ENCODE results near the gene UBFD1. TPM values are rescaled to one million over a fixed set of nuclear protein-coding genes. Genes with fewer than 3 reads are reported as not detected.

Gene UBFD1
- total RNA-seq, 1 experiment from 2014 or later, result 89.6 TPM

DNA sequence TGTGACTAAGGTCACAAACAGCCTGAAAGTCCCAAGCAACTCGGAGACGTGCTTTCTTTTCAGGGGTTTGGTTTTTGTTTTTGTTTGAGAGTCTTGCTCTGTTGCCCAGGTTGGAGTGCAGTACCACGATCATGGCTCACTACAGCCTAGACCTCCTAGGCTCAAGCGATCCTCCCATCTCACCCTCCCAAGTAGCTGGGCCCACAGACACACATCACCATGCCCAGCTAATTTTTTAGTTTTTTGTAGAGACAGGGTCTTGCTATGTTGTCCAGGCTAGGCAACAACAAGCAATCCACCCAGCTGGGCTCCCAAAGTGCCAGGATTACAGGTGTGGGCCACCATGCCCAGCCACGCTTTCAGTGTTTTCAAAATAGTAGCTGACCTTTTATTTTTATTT lies 27.5 kb upstream of the UBFD1 start:
- no peak for TF ChIP-seq TCF7L2 (IDR thresholded peaks at IDR 0.05; ENCODE audit: borderline replicate concordance, extremely low read depth, insufficient read depth, insufficient read length)
- Histone ChIP-seq H4K20me1 (ENCODE audit: insufficient read depth) (no peaks in the 10 kb centered on the region), H3K27me3 (ENCODE audit: insufficient read depth, low read length) (no peaks in the 10 kb centered on the region), H3K4me3 (replicated peaks in 1 of 2; ENCODE audit: low read depth in 1 of 2, low read length in 2 of 2) (no peak overlapping the region), H3K36me3 (ENCODE audit: control insufficient read depth in 1 of 2, insufficient read depth in 2 of 2, low read length in 2 of 2) (peaks cover 42 to 43% of the 10 kb centered on the region in 2 experiments), H3K9me2 (ENCODE audit: insufficient read depth) (no peaks in the 10 kb centered on the region), H3K4me1 (ENCODE audit: control insufficient read depth in 1 of 2, insufficient read depth in 2 of 2, low read length in 2 of 2) (no peaks in the 10 kb centered on the region), H3K9ac (ENCODE audit: low read length) (no peak overlapping the region), H3K27ac (ENCODE audit: low read depth, low read length) (no peak overlapping the region), H3K4me2 (ENCODE audit: low read length) (no peak overlapping the region), H2AFZ (ENCODE audit: low read depth, low read length, poor library complexity, severe bottlenecking) (no peak overlapping the region), H3K9me3 (ENCODE audit: control insufficient read depth in 1 of 2, insufficient read depth in 1 of 2, low read depth in 1 of 2, low read length in 2 of 2) (no peaks in the 10 kb centered on the region), H3K79me2 (ENCODE audit: insufficient read depth, low read length) (no peaks in the 10 kb centered on the region)
- no TSS peak for BruUV-seq (replicated peaks)
- no peak for DNase-seq (ENCODE audit: low read depth, low spot score)
- ATAC-seq, result no peak
- intact Hi-C loops (cut with micrococcal nuclease), result loop anchor here (10.0 kb wide), 1 partner anchor 55 kb away; no protein-coding TSS in a partner anchor
- RAD21 ChIA-PET (ENCODE audit: low non-redundant PET in 1 of 2, low total read pairs in 2 of 2, uncharacterized antibody in 2 of 2, unreplicated experiment in 2 of 2), result no interaction called here
- POLR2A ChIA-PET, result no interaction called here
- CTCF ChIA-PET, result no interaction called here

DNA sequence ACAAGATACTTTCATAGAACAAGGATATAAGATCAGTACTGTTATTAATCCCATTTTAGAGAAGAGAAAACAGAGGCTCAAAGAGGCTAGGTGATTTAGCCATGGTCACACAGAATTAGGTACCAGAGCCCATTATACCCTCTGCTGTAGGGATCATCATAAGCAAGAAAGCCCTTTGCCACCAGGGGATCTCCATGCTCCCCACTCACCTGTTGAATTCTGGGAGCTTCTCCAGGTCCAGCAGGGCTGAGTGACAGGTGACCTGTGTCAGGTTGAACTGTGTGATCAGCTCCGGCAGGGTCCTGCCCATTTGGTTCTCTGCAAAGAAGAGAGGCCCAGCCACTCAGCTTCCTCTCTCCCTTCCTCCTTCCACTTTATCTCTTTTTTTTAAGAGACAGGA lies 25.1 kb upstream of the UBFD1 start:
- no peak for TF ChIP-seq EGR1 (IDR thresholded peaks at IDR 0.05; ENCODE audit: low read depth)
- TF ChIP-seq RAD21 (IDR thresholded peaks at IDR 0.05; ENCODE audit: low read depth), result no peak
- TF ChIP-seq TCF7L2 (IDR thresholded peaks at IDR 0.05; ENCODE audit: borderline replicate concordance, extremely low read depth, insufficient read depth, insufficient read length), result no peak
- Histone ChIP-seq H3K4me2 (ENCODE audit: low read length) (no peak overlapping the region), H3K4me1 (ENCODE audit: control insufficient read depth in 1 of 2, insufficient read depth in 2 of 2, low read length in 2 of 2) (no peaks in the 10 kb centered on the region), H3K27me3 (ENCODE audit: insufficient read depth, low read length) (no peaks in the 10 kb centered on the region), H3K9ac (ENCODE audit: low read length) (no peak overlapping the region), H3K79me2 (ENCODE audit: insufficient read depth, low read length) (peaks cover 5% of the 10 kb centered on the region; the same call in 1 of the 2 replicates), H3K36me3 (ENCODE audit: control insufficient read depth in 1 of 2, insufficient read depth in 2 of 2, low read length in 2 of 2) (peaks cover 32 to 44% of the 10 kb centered on the region in 2 experiments), H3K9me3 (ENCODE audit: control insufficient read depth in 1 of 2, insufficient read depth in 1 of 2, low read depth in 1 of 2, low read length in 2 of 2) (no peaks in the 10 kb centered on the region), H3K4me3 (replicated peaks in 1 of 2; ENCODE audit: low read depth in 1 of 2, low read length in 2 of 2) (no peak overlapping the region), H3K27ac (ENCODE audit: low read depth, low read length) (no peak overlapping the region), H2AFZ (ENCODE audit: low read depth, low read length, poor library complexity, severe bottlenecking) (no peak overlapping the region), H4K20me1 (ENCODE audit: insufficient read depth) (no peaks in the 10 kb centered on the region), H3K9me2 (ENCODE audit: insufficient read depth) (no peaks in the 10 kb centered on the region)
- no TSS peak for BruUV-seq (replicated peaks)
- no peak for ATAC-seq
- no peak for DNase-seq (ENCODE audit: low read depth, low spot score)
- intact Hi-C loops (cut with micrococcal nuclease), result loop anchor here (10.0 kb wide), 1 partner anchor 58 kb away; no protein-coding TSS in a partner anchor
- ChIA-PET POLR2A (no interaction called here), RAD21 (ENCODE audit: low non-redundant PET in 1 of 2, low total read pairs in 2 of 2, uncharacterized antibody in 2 of 2, unreplicated experiment in 2 of 2) (no interaction called here), CTCF (no interaction called here)

All from HCT116 (cell line).